GM19238 (cell line): ENCODE results near the gene TARS3.

ENCODE experiments used
- DNase-seq: peaks from one replicate; pipeline ENCODE4 v3.0.0; 2011; ENCODE audit warnings: low spot score; ENCODE audit not compliant: insufficient read length

Gene TARS3

GRCh38 chr15:101607108-101607507 is 117.2 kb downstream of the TARS3 start:
- DNase-seq: no peak

- DNase-seq: no peak
Measured at GRCh38 chr15:101604124-101604874, 120.0 kb downstream of the TARS3 start.
